NCI-H2196 (cell line): ENCODE data around the gene COX8C.
"Not testable (repeated sequence)": the region's sequence is repeated elsewhere in the genome, so short reads cannot be mapped to it uniquely, and the experiment has no call there.

Experiments used
- DNase-seq: peaks from one replicate; lab custom pipeline; 2025; ENCODE audit not compliant: unreplicated experiment; lab: John Stamatoyannopoulos, UW

COX8C gene

GRCh38 chr14:93320489-93320888 lies 26.5 kb upstream of the COX8C start:
- DNase-seq, result no peak

- no peak for DNase-seq
Observed at GRCh38 chr14:93322929-93323599, 23.9 kb upstream of the COX8C start.

DNA sequence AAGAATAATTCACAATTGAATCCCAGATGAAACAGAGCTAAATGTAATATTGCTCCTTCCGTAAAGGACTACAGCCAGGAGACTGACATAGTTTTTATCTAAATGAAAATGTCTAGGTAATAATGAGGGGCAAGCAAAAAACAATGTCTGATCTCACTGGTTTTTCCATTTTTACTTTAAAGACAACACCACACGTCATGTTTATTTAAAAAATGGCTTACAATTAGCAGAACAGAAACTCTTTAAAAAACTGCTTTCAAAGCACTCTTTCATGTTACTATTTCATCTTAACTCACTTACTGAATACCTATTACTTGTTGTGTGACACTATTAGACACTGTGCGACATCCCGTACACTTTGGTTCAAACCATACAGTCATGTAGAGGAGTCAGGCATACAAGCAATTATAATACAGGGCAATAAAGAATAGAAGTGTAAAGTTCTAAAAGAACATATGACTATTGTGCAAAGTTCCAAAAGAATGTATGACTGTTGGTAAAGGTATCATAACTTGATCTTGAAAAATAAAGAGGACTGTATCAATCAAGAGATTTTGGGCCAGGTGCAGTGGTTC lies 23.3 kb upstream of the COX8C start:
- no peak for DNase-seq

DNA sequence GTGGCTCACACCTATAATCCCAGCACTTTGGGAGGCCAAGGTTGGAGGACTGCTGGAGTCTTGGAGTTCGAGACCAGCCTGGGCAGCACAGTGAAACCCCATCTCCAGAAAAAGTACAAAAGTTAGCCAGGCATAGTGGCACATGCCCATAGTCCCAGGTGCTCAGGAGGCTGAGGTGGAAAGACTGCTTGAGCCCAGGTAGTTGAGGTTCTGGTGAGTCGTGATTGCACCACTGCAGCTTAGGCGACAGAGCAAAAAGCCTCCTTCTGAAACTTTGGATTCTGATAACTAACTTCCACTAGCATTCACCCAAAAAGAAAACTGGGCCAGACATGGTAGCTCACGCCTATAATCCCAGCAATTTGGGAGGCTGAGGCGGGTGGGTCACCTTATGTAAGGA lies 20.8 kb upstream of the COX8C start:
- DNase-seq, result no peak

- DNase-seq, result no peak
Observed at GRCh38 chr14:93328546-93328945, 18.4 kb upstream of the COX8C start.

GRCh38 chr14:93329965-93330608 lies 16.9 kb upstream of the COX8C start:
- DNase-seq, result no peak

DNA sequence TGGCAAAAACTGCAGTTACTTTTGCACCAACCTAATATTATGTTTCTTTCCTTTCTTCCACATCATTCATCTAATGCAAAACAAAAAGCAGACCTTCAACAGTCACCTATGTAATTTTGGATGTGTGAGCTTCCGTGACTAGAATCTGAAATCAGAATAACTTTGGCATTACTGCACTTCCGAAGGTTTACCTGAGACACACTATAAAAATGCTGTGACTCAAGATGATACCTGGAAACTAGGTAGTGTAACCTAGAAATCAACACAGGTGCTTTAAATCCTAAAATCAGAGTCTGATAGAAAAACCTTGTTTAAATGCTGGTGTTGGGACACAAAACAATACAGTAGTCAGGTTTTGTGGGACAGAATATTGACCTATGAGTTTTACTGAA lies 16.4 kb upstream of the COX8C start:
- no peak for DNase-seq

GRCh38 chr14:93331002-93331727 lies 15.8 kb upstream of the COX8C start:
- no peak for DNase-seq

GRCh38 chr14:93331728-93332396 lies 15.1 kb upstream of the COX8C start:
- no peak for DNase-seq

- DNase-seq, result no peak
Observed at GRCh38 chr14:93332397-93332852, 14.6 kb upstream of the COX8C start.

DNA sequence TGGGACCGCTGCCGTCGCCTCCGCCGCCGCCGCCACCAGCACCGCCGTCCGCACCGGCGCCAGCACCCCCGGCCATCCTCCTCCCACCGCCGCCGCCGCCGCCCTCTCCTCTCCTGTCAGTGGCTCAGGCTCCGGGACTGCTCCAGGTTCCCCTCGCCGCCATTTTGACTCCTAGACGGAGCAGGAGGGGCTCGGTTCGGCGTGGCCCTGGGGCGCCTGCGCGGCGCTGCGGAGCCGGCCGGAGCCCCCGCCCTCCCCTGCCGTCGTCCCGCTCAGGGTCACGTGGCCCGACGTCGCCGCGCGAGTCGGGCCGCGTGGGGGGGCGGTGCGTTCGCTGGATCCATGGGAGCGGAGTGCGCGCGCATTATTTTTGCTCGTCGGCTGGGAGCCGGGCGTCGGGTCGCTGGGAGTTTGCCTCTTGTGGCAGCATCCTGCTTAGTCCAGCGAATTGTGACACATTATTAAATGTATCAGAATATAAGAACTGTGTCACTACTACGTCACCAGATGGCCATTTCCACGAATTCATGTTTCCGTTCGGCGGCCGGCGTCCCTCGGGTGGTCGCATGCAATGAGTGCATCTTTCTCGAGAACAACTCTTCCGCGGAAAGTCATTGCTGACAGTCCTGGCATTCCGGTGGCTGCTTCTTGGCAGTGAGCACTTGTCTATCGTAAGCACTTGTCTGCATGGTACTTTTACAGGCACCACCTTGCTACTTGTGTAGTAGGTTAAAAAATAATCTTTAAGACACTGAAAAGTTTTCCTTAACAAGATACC lies 13.9 kb upstream of the COX8C start, which contains the start of gene BTBD7:
Gene BTBD7, minus strand, starts transcription at position 184 of the 778 bp plus-strand sequence. CDS start 36,985 bp downstream, outside the sequence.
- DNase-seq, result peak; percentile 92

DNA sequence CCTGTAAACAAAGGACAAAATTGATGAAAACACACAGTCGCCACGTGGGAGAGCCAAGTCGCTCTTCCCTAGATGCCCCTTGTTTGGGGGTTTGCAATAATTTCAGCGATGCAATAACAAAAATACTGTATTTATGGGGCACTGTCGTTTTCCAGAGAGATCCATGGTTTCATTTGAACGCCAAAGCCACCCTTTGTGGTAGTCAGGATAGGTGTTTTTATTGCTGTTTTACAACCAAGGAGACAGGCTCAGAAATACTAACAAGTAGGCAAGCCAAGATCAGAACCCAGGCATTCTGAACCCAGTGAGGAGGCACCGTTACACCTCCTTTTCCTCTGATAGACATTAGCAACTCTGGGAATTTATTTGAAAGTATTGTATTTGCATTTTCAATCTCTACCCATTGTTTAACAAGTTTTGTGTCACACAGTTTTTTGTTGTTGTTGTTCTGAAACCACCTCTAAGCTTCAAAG lies 13.3 kb upstream of the COX8C start:
- no peak for DNase-seq

DNA sequence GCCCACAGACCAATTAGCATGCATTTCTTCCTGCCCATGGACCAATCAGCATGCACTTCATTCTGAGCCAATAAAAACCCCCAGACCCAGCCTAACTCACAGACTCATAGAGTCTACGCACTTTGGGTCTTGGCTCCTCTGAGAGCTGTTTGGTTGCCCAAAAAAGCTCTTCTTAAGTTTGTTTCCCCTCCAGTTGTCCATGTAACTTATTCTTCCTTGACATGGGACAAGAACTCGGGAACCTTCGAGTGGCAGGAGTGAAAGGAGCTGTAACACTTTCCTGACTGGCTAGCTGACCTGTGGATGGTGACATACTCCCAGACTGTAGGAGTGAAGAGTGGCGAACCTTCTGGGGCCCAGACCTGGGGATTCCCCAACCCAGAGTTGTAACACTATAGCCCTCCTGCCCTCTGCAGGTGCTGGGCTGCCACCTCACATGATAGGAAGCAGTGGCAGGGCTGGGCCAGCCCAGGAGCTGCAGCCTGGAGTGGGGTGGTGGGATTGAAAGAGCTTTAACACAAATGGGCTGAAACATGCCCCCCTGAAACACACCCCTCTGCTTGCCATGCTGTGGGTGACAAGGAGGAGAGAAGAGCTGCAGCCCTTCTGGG lies 9.7 kb upstream of the COX8C start:
- no peak for DNase-seq

DNA sequence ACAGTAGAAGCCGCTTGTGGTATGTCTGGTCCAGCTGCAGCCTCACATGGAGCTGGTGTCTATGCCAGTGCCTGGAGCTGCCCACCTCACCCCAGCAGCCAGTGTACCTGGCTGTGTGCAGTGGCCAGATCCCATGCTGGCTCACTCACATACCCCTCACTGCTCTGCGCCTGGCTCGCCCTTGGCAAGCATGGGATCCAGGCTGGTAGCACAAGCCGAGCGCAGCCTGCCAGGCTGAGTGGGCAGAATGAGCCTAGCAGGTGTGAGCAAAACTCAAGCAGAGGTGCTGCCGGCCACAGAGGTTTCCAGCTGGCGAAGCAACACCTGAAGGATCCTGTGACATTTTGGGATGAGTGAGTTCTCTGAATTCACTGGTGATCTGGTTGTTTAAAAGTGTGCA lies 9.1 kb upstream of the COX8C start:
- no peak for DNase-seq

DNA sequence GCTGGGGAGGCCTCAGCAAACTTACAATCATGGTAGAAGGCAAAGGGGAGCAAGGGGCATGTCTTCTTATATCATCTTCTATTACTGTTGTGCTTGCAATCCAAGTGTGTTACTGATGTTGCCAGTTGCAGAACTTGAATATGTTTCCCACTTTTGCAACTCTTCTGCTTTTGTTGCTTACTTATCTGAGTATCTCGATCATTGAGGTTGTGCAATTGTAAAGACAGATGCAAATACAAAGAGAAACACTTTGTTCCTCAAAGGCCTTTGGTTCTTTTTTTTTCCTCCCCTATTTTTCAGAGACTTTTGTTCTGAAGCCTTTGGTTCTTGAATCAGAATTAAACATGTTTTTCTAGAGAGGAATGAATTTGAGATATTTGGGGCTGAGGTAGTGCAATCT lies 3.7 kb upstream of the COX8C start:
- DNase-seq, result no peak

DNA sequence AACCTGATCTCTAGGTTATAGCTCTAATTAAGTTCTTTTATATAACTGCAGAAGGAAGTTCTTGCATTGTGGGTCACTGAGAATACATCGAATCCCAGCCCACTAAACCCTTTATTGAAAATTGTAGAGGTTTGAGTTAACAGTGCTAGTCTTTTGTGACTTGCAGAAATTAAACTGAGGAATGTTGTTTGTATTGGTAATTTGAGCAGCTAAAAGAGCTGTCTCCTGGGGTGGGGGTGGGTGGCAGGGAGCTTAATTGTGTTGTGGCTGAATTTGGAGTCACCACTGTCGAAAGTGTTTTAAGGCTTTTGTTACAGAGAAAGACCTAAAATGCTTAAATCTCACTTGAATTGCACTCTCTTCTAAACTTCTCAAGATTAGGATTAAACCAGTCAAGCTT lies 3.2 kb upstream of the COX8C start:
- no peak for DNase-seq

DNA sequence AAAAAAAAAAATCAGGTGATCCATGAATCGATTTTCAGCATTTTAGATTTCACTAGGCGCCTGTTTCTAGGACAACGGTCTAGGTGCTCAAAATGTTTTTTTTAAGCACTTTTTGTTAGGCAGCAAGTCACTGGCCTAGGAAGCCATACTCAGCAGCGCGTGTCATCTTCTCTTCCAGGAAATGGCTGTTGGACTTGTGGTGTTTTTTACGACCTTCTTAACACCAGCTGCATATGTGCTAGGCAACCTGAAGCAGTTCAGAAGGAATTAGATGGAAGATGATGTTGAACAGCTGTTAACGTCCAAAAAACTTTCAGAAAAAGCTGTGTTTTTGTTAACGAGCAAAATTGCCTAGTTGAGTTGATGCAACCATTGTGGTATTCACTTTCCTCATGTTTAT lies 868 bp downstream of the COX8C start:
- DNase-seq, result no peak

GRCh38 chr14:93348292-93348691 lies 1.3 kb downstream of the COX8C start:
- DNase-seq, result no peak

DNA sequence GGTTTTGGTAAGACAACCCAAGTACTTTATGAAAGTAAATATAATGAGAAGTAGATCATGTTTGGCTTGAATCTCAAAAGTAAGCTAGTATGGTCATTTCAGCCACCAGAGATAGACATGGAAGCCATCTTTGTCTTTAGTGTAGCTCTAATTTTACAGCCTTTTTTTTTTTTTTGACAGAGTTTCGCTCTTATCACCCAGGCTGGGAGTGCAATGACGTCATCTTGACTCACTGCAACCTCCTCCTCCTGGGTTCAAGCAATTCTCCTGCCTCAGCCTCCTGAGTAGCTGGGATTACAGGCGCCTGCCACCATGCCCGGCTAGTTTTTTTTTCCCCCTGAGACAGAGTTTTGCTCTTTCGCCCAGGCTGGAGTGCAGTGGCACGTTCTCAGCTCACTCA lies 7.9 kb downstream of the COX8C start:
- not testable (repeated sequence) for DNase-seq
